GM19397 (cell line): ENCODE measurements around the gene UTP15.

Experiments
- ATAC-seq: cut with Tn5 transposase; IDR thresholded peaks from one replicate; pipeline ENCODE4 v1.9.1; 2021; ENCODE audit warnings: mild to moderate bottlenecking, moderate library complexity; ENCODE audit not compliant: unreplicated experiment

The UTP15 gene

GRCh38 chr5:73620334-73620687, 54.8 kb downstream of the UTP15 start:
- no peak for ATAC-seq

DNA sequence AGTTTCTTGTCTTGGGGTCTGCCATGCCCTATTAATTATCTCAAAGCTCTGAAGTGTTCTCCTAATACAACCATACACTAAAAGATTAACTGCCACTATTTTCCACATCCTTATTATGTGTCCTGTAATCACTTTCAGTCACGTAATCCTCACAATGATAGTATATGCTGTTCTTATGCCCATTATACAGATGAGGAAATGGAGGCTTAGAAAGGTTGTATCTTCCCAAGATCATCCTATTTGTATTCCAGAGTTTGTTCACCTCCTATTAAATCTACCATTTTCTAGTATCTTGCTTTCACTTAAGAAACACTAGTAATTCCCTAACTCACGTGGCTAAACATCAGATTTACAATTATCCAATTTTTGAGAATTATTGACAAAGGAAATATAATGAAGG, 57.5 kb downstream of the UTP15 start:
- no peak for ATAC-seq

DNA sequence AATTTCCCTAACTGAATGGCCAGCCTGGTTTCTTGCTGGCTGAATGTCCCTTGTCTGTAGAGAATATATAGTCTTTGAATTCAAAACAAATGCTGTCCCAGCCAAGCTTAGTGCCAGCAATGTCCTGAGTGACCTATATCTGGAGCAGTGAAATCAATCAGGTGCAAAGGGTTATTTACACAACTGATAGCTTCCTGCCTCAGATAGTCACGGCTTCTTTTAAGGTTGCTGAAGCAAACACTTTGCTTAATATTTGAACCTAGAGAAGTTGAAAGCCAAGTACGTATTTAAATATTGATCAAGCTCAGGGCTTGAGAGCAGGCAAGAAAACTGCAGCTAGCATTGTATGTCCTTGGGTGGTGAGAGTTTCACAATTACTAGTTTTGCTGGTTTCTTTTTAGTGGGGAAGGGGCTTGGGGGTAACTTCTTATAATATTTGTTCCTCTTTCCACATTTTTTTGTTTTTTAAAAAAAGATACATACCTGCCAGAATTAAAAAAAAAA, 58.4 kb downstream of the UTP15 start:
- no peak for ATAC-seq

DNA sequence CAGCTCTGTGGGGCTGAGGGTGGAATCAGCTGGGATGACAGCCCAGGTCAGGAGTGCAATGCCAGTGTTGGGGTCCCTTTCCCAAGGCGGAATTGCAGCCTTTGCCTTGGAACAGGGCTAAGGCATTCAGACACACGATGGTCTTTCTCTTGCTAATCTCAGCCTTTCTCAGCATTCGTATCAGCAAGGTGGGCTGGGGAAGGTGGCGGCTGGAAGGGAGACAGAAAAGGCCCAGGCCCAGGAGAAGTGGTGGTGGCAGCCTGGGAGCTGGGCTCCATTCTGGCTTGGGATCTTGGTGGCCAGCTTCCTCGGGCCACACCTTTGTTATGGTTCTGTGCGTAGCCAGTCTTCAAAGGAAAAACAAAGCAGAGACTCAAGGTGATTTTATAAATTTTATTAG, 59.3 kb downstream of the UTP15 start:
- no peak for ATAC-seq

GRCh38 chr5:73625372-73625943, 59.9 kb downstream of the UTP15 start:
- ATAC-seq, result no peak

DNA sequence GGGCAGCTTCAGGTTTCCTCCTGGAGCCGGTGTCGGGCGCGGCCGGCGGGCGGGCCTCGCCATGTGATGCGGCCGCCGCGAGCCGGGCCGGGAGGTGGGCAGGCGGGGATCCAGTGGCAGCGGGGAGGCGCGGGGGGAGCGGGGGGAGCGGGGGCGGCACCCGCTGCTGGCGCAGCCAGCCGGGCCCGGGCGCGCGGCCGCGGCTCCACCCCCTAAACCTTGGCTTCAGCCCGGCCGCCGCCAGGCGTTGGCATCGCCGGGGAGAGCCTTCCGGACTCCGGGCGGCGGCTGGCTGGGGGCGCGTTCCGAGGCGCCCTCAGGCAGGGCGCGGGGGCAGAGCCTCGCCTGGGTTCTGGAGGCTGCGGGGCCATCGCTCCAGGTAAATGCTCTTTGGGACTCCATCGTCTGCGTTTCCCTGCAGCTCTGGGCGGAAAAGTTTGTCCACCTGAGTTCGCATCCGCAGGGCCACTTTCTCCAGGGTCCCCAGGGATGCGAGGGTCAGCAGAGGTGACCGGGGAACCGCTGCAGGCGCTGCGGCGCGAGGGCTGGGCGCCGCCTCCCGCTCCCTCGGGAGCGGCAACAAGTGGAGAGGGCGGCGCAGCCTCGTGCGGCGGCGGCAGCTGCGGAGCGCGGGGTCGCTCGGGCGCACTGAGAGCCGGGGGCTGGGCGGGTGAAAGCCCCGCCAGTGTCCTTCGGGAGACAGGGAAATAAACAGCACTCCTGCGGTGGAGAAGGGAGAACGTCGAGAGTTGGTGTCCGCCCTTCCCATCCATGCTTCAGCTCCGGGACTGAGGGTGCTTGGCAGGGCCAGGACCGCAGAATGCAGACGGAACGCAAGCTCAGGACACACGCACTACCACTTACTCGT, 60.6 kb downstream of the UTP15 start, which contains the start of gene ARHGEF28:
ARHGEF28 (plus strand) TSS at position 253 of the 868 bp plus-strand sequence. CDS start 58,656 bp downstream, outside the sequence.
- peak; percentile 70 for ATAC-seq

DNA sequence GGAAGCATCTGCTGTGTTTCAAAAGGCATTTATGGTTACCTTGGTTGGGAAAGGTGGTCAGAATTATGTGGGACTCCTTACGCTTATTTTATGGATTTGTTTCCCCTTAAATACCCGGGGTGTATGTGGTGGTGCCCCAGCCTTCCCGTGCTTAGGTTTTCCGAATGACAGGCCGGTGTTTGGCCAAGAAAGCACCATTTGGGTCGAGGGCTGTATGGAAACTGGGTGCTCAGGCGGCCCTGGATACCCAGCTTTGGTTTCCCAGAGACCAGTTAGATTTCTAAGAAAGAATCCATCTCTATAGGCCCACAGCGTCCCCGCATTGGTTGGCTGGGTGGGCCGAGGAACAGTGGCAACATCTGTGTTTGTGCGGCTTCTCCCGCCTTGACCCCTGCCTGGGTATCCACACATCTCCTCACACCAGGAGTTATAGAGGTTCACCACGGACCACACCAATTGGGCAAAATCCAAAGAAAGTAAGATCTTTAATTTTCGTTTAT, 61.3 kb downstream of the UTP15 start:
- no peak for ATAC-seq

- no peak for ATAC-seq
These were observed 63.9 kb downstream of the UTP15 start for GRCh38 chr5:73629456-73629855.

DNA sequence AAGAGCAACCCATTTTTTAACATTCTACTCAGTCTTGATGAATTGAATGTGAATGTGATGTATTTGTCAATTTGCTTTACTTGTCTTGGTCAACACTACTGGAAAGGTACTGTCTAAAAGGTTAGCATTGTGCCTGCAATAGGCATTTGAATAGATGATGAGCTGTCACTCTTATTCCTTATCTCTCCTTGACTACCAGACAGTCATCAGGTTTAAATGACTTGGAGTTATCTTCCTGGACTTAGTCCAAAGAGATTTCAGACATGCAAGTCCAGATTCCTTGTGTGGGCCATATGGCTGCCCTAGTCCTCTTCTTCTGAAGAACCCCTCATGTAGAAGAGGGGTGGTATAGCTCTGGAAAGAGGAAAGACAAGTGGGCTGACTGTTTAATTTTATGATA, 65.2 kb downstream of the UTP15 start:
- ATAC-seq, result no peak

DNA sequence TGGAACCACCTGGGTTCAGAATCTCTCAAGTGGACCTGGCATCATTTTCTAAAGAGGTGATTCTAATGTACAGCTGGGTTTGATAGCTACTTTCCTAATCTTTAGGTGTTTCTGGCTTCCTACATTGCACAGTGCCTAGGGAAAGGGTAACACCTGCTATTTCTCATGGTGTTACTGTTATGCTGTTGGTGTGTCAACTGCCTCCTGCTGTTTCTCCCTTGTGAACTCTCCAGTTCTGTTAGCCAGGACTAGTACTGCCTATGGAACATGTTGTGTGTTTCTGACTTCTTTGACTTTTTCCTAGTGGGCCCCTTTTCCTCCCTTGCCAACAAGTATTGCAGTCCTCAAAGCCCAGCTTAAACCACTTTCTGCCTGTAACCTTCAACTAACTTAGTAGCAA, 66.0 kb downstream of the UTP15 start:
- ATAC-seq, result no peak
